Measurements from ENCODE around the gene KRTAP20-3. TPM values are rescaled to one million over a fixed set of nuclear protein-coding genes. Genes with fewer than 3 reads are reported as not detected.

The KRTAP20-3 gene
- total RNA-seq, 4 donors from 2014 or later: not detected

DNA sequence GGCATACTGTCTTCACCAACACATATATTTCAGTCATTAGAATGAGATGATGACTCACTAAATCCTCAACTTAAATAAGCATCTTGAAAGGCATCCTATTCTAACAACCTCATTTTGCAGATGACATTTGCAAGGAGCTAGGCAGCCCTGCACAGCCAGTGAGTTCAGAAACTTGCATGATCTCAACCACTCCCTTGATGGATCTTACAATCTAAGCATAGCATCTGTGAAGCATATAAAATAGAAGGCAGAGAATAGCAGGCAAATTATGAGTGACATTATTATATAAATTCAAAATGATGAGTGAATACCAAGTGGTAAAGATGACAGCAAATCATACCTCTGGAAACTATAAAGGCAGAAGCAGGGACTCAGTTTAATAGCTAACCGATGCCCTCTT lies 31.6 kb downstream of the KRTAP20-3 start:
- no peak for DNase-seq
- no peak overlapping the region for H3K27ac ChIP-seq
- H3K4me1 ChIP-seq: no peaks in the 10 kb centered on the region
- intact Hi-C loops (cut with DNase I; ENCODE audit: low total_unique reads): no loop called here
- H3K36me3 ChIP-seq: no peaks in the 10 kb centered on the region
- H3K9me3 ChIP-seq: no peaks in the 10 kb centered on the region
- H3K4me3 ChIP-seq: no peak overlapping the region
- H3K27me3 ChIP-seq: no peaks in the 10 kb centered on the region
- TF ChIP-seq POLR2A (IDR thresholded peaks at IDR 0.05): no peak
- TF ChIP-seq, protein P1, sequence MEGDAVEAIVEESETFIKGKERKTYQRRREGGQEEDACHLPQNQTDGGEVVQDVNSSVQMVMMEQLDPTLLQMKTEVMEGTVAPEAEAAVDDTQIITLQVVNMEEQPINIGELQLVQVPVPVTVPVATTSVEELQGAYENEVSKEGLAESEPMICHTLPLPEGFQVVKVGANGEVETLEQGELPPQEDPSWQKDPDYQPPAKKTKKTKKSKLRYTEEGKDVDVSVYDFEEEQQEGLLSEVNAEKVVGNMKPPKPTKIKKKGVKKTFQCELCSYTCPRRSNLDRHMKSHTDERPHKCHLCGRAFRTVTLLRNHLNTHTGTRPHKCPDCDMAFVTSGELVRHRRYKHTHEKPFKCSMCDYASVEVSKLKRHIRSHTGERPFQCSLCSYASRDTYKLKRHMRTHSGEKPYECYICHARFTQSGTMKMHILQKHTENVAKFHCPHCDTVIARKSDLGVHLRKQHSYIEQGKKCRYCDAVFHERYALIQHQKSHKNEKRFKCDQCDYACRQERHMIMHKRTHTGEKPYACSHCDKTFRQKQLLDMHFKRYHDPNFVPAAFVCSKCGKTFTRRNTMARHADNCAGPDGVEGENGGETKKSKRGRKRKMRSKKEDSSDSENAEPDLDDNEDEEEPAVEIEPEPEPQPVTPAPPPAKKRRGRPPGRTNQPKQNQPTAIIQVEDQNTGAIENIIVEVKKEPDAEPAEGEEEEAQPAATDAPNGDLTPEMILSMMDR (IDR thresholded peaks at IDR 0.05): no peak

DNA sequence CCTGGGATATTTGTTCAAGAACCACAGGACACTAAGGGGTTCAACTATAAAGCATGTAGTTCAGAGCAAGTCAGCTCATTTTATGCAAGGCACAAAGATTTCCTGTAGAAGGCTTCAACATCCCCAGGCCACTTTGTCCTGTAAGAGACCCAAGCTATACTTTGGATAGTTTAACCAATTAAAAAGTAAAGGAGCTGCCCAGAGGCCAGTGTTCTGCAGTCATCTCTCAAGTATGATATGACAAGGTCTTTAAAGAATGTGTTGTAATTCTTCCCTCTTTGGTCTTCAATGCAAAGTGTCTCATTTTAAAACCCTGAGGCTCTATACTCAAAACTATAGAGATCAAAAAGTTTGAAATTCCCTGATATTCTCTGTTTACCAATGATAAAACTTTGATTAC lies 34.1 kb downstream of the KRTAP20-3 start:
- TF ChIP-seq, protein P1 (IDR thresholded peaks at IDR 0.05): no peak
- TF ChIP-seq POLR2A (IDR thresholded peaks at IDR 0.05): no peak
- Histone ChIP-seq H3K27me3 (no peaks in the 10 kb centered on the region), H3K27ac (no peak overlapping the region), H3K4me1 (no peaks in the 10 kb centered on the region), H3K4me3 (no peak overlapping the region), H3K9me3 (no peaks in the 10 kb centered on the region), H3K36me3 (no peaks in the 10 kb centered on the region)
- no peak for DNase-seq
- intact Hi-C loops (cut with DNase I; ENCODE audit: low total_unique reads): no loop called here

DNA sequence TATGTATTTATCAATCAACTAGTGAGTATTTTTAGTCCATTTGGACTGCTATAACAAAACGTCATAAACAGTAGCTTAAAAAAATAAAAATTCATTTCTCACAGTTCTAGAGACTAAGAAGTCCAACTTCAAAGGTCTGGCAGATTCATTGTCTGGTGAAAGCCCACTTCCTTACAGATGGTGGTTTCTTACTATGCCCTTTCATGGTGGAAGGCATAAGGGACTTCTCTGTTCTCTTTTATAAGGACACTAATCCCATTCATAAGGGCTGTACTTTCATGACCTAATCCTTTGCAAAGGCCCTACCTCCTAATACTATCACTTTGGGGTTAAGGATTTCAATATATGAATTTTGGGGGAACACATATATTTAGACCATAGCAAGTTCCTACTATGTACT lies 37.9 kb downstream of the KRTAP20-3 start:
- H3K27ac ChIP-seq: no peak overlapping the region
- intact Hi-C loops (cut with DNase I; ENCODE audit: low total_unique reads): no loop called here
- no peak for DNase-seq
- no peaks in the 10 kb centered on the region for H3K27me3 ChIP-seq
- H3K9me3 ChIP-seq: no peaks in the 10 kb centered on the region
- H3K4me3 ChIP-seq: no peak overlapping the region
- TF ChIP-seq, protein P1 (IDR thresholded peaks at IDR 0.05): no peak
- no peak for TF ChIP-seq POLR2A (IDR thresholded peaks at IDR 0.05)
- H3K4me1 ChIP-seq: no peaks in the 10 kb centered on the region
- no peaks in the 10 kb centered on the region for H3K36me3 ChIP-seq

DNA sequence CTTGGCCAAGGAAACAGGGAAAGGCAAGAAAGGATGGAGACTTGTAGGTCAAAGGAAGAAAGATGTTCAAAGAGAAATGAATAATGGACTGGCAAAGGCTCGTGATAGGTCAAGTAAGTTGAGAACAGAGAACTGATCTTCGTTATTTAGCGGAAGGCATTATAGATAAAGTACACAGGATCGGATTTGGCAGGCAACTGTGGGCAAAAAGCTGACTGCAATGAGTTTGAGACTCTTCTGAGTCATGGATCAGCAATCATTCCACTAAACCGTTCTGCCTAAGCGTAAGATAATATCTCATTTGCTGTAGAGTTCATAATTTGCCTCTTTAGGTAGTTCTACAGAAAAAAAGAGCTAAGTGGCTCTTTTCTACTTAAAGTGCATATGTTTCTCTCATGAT lies 41.8 kb downstream of the KRTAP20-3 start:
- no peak for DNase-seq
- no peaks in the 10 kb centered on the region for H3K27me3 ChIP-seq
- intact Hi-C loops (cut with DNase I; ENCODE audit: low total_unique reads): no loop called here
- H3K36me3 ChIP-seq: no peaks in the 10 kb centered on the region
- TF ChIP-seq POLR2A (IDR thresholded peaks at IDR 0.05): no peak
- TF ChIP-seq, protein P1 (IDR thresholded peaks at IDR 0.05): no peak
- H3K27ac ChIP-seq: no peak overlapping the region
- no peak overlapping the region for H3K4me3 ChIP-seq
- H3K9me3 ChIP-seq: no peaks in the 10 kb centered on the region
- no peaks in the 10 kb centered on the region for H3K4me1 ChIP-seq

DNA sequence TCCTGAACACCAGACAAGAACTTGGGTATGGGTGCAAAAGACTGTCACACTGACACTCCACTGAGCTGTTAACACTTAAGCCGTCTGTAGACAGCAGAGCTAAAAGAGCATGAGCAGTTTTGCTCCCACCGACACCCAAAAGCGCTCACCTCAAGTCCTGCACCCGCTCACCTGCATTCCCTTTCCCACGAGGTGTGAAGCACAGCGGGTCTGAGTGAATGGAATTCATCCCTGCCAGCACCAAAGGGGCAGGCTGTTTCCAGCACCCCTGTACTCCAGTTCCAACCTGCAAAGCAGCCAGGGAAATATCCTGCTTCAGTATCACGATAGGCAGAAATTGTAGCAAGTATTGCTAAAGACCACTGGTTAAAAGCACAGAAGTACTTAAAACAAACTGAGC lies 47.2 kb downstream of the KRTAP20-3 start:
- intact Hi-C loops (cut with DNase I; ENCODE audit: low total_unique reads): no loop called here
- no peak for DNase-seq
- Histone ChIP-seq H3K36me3 (no peaks in the 10 kb centered on the region), H3K4me1 (no peaks in the 10 kb centered on the region), H3K9me3 (no peaks in the 10 kb centered on the region), H3K27ac (no peak overlapping the region), H3K27me3 (no peaks in the 10 kb centered on the region), H3K4me3 (no peak overlapping the region)
- TF ChIP-seq, protein P1 (IDR thresholded peaks at IDR 0.05): no peak
- no peak for TF ChIP-seq POLR2A (IDR thresholded peaks at IDR 0.05)

Small RNAs within 50 kb of the gene (small RNA-seq; reads per million reads assigned to genes)
- not detected for gene KRTAP20-1
- gene KRTAP20-3: not detected
- gene KRTAP20-4: not detected
- gene KRTAP22-1: not detected

Other genes with a start within 250 kb of the KRTAP20-3 start
- not detected for gene KRTAP13-1, start 246.8 kb upstream of the KRTAP20-3 start, total RNA-seq
- gene KRTAP13-3, start 216.9 kb upstream of the KRTAP20-3 start, total RNA-seq: not detected
- not detected for gene KRTAP13-4, start 212.6 kb upstream of the KRTAP20-3 start, total RNA-seq
- not detected for gene KRTAP15-1, start 202.6 kb upstream of the KRTAP20-3 start, total RNA-seq
- gene KRTAP19-1, start 162.5 kb upstream of the KRTAP20-3 start, total RNA-seq: not detected
- gene KRTAP19-2, start 155.4 kb upstream of the KRTAP20-3 start, total RNA-seq: not detected
- gene KRTAP19-3, start 150.9 kb upstream of the KRTAP20-3 start, total RNA-seq: not detected
- gene KRTAP19-4, start 145.7 kb upstream of the KRTAP20-3 start, total RNA-seq: not detected
- not detected for gene KRTAP19-5, start 140.7 kb upstream of the KRTAP20-3 start, total RNA-seq
- gene KRTAP19-6, start 101.0 kb upstream of the KRTAP20-3 start, total RNA-seq: not detected
- gene KRTAP19-7, start 81.5 kb upstream of the KRTAP20-3 start, total RNA-seq: not detected
- not detected for gene KRTAP22-2, start 52.5 kb upstream of the KRTAP20-3 start, total RNA-seq
- not detected for gene KRTAP6-3, start 50.4 kb upstream of the KRTAP20-3 start, total RNA-seq
- gene KRTAP6-2, start 44.0 kb upstream of the KRTAP20-3 start, total RNA-seq: not detected
- not detected for gene KRTAP22-1, start 41.8 kb upstream of the KRTAP20-3 start, total RNA-seq
- gene KRTAP6-1, start 28.9 kb upstream of the KRTAP20-3 start, total RNA-seq: not detected
- not detected for gene KRTAP20-1, start 26.4 kb upstream of the KRTAP20-3 start, total RNA-seq
- not detected for gene KRTAP20-4, start 22.2 kb upstream of the KRTAP20-3 start, total RNA-seq
- not detected for gene KRTAP20-2, start 7.7 kb upstream of the KRTAP20-3 start, total RNA-seq
- not detected for gene KRTAP21-3, start 75.9 kb downstream of the KRTAP20-3 start, total RNA-seq
- not detected for gene KRTAP21-2, start 104.4 kb downstream of the KRTAP20-3 start, total RNA-seq
- not detected for gene KRTAP21-1, start 112.6 kb downstream of the KRTAP20-3 start, total RNA-seq
- not detected for gene KRTAP8-1, start 170.4 kb downstream of the KRTAP20-3 start, total RNA-seq
- gene KRTAP7-1, start 186.9 kb downstream of the KRTAP20-3 start, total RNA-seq: not detected
- not detected for gene KRTAP11-1, start 238.7 kb downstream of the KRTAP20-3 start, total RNA-seq

Measured in uterus (tissue), 4 donors.